Measurements from ENCODE around the gene TAP1. TPM values are rescaled to one million over a fixed set of nuclear protein-coding genes. Genes with fewer than 3 reads are reported as not detected.

TAP1 gene
- total and polyA plus RNA-seq, 2 donors (not counting 1 experiment from before 2014, with no cell fraction given): 126 to 184 TPM

GRCh38 chr6:32852844-32853540 lies 512 bp downstream of the TAP1 start:
- H3K27me3 Mint-ChIP-seq: no peaks in the 10 kb centered on the region
- H3K4me3 ChIP-seq (ENCODE audit: control extremely low read depth in 1 of 5, extremely low read depth in 1 of 5, insufficient read depth in 1 of 5, low read depth in 2 of 5, low read length in 4 of 5): peak overlapping the region; percentile 91 to 98 (median 94)
- TF ChIP-seq EZH2 (IDR thresholded peaks at IDR 0.05; ENCODE audit: borderline replicate concordance, insufficient read depth, low read depth, low read length, poor library complexity, severe bottlenecking): no peak
- no peak for TF ChIP-seq CTCF (IDR thresholded peaks at IDR 0.05)
- H3K27ac ChIP-seq (ENCODE audit: low read length in 2 of 2): peak overlapping the region; percentile 98 to 99
- peak; percentile 26 for ATAC-seq (ENCODE audit: low read depth)
- peak; percentile 78 for DNase-seq
- H3K4me1 Mint-ChIP-seq: peaks cover 77% of the 10 kb centered on the region
- WGBS (ENCODE audit: insufficient coverage): under 1% methylated on average over 41 of the region's 41 CpGs
- peak overlapping the region; percentile 99 for H3K9ac ChIP-seq (ENCODE audit: low read length)
- peak overlapping the region; percentile 82 for H3K4me2 ChIP-seq (replicated peaks; ENCODE audit: low read depth, low read length, poor library complexity, severe bottlenecking)
- H4K20me1 ChIP-seq (ENCODE audit: control insufficient read depth, insufficient read depth, low read length, poor library complexity, severe bottlenecking): peaks cover 16% of the 10 kb centered on the region
- ChIA-PET CTCF (interaction anchor here (0.7 to 8.1 kb wide), 19 partner anchors 11 to 442 kb away, joined by 3 to 359 read pairs (median 6); partner anchors contain the start of genes HLA-DMA, HLA-DOB, HLA-DPA1 and PSMB8), POLR2A (interaction anchor here (0.6 to 6.4 kb wide), 15 partner anchors 11 to 537 kb away, joined by 3 to 282 read pairs (median 4); partner anchors contain the start of genes BRD2, HLA-DMA, PSMB8 and TAP2)
- H3K36me3 ChIP-seq (replicated peaks in 1 of 2; ENCODE audit: control extremely low read depth in 1 of 2, control insufficient read depth in 1 of 2, extremely low read depth in 1 of 2, insufficient read depth in 2 of 2, low read length in 1 of 2): peaks cover 19 to 63% of the 10 kb centered on the region in 2 experiments
- H3K4me1 ChIP-seq (ENCODE audit: control insufficient read depth in 2 of 2, insufficient read depth in 2 of 2, low read length in 2 of 2): peaks cover 60 to 63% of the 10 kb centered on the region in 2 donors
- H2AFZ ChIP-seq (ENCODE audit: insufficient read depth, low read depth, low read length, poor library complexity, severe bottlenecking): peak overlapping the region; percentile 86
- H3K9me3 ChIP-seq (ENCODE audit: control extremely low read depth in 1 of 3, control insufficient read depth in 2 of 3, insufficient read depth in 1 of 3, low read length in 2 of 3): no peaks in the 10 kb centered on the region
- peaks cover 100% of the 10 kb centered on the region for H3K79me2 ChIP-seq (ENCODE audit: control insufficient read depth, insufficient read depth, low read length)
- peak overlapping the region; percentile 99 for H3K4me3 Mint-ChIP-seq
- intact Hi-C loops (cut with micrococcal nuclease): loop anchor here (1.0 kb wide), 1 partner anchor 36 kb away; the partner anchor contains the start of gene HLA-DOB
- no peaks in the 10 kb centered on the region for H3K27me3 ChIP-seq (replicated peaks in 1 of 4; ENCODE audit: control extremely low read depth in 1 of 4, control insufficient read depth in 3 of 4, insufficient read depth in 4 of 4, low read length in 3 of 4)
- H3K9me3 Mint-ChIP-seq (ENCODE audit: insufficient read depth): no peaks in the 10 kb centered on the region
- H3K27ac Mint-ChIP-seq: peak overlapping the region; percentile 100
